Kidney (tissue), 14 donors: Measurements from ENCODE around the gene NCOA4. TPM values are rescaled to one million over a fixed set of nuclear protein-coding genes. Genes with fewer than 3 reads are reported as not detected.
A peak's percentile ranks its signal among the peaks of the same experiment; 100 is the strongest.
"Not testable (repeated sequence)": the region's sequence is repeated elsewhere in the genome, so short reads cannot be mapped to it uniquely, and the experiment has no call there.

ENCODE experiments used
- DNase-seq, 5 donors: peaks; one replicate each; pipeline ENCODE4 v3.0.0-alpha.2; 2013 to 2020
- FAIRE-seq: peaks from 2 replicates; lab custom pipeline; 2012; peaks lifted over from hg19 to GRCh38; lab: Jason Lieb, UNC
- H3K27ac ChIP-seq, 2 donors: one replicate each; pipeline ENCODE4 v1.7.0; 2013; ENCODE audit warnings: low read depth in 2 of 2, low read length in 2 of 2, inconsistent platforms in 1 of 2
- H3K27me3 ChIP-seq: one replicate; pipeline ENCODE4 v1.7.1; 2013; ENCODE audit warnings: low read length, inconsistent platforms; ENCODE audit not compliant: control insufficient read depth, insufficient read depth
- H3K36me3 ChIP-seq, 3 donors: one replicate each; pipeline versions ENCODE4 v1.7.0 to v1.7.1; 2013; ENCODE audit warnings: low read length in 3 of 3, control low read depth in 1 of 3, inconsistent platforms in 1 of 3; ENCODE audit not compliant: insufficient read depth in 3 of 3, control insufficient read depth in 2 of 3
- H3K4me1 ChIP-seq, 3 donors: one replicate each; pipeline versions ENCODE4 v1.7.0 to v1.7.1; 2013; ENCODE audit warnings: low read length in 3 of 3, inconsistent platforms in 1 of 3, low read depth in 1 of 3; ENCODE audit not compliant: control insufficient read depth in 2 of 3, insufficient read depth in 2 of 3
- H3K4me3 ChIP-seq, 3 donors: one replicate each; pipeline versions ENCODE4 v1.7.0 to v1.8.1; 2013; ENCODE audit warnings: low read length in 3 of 3, control low read depth in 1 of 3, inconsistent platforms in 1 of 3
- H3K9ac ChIP-seq, 3 donors: one replicate each; pipeline versions ENCODE4 v1.7.0 to v1.7.1; 2013; ENCODE audit warnings: low read length in 3 of 3, control low read depth in 1 of 3, inconsistent platforms in 1 of 3
- H3K9me3 ChIP-seq, 3 donors: one replicate each; pipeline versions ENCODE4 v1.7.0 to v1.7.1; 2013; ENCODE audit warnings: low read length in 3 of 3, control low read depth in 1 of 3, inconsistent platforms in 1 of 3; ENCODE audit not compliant: control insufficient read depth in 2 of 3, insufficient read depth in 1 of 3
- CTCF ChIP-seq: IDR thresholded peaks from 3 replicates; pipeline ENCODE4 v1.5.1; 2012; ENCODE audit warnings: mild to moderate bottlenecking, moderate library complexity, borderline replicate concordance; ENCODE audit not compliant: insufficient read depth; ENCODE audit errors: extremely low read depth
- intact Hi-C: fragments of 100-400 bp; cut with DNase I; formaldehyde crosslinking; loops from one replicate; pipeline ENCODE4 v1.11.1; 2022
- polyA plus RNA-seq: library from polyadenylated mRNA; stranded (reverse); fragments of 350-450 nt; fragmentation: Illumina TruSeq; extraction: RNeasy Lipid Tissue Mini Kit (QIAGEN cat#74804); gene quantifications from one replicate; pipeline ENCODE4 v1.2.3, GENCODE V29; 2014; ENCODE audit warnings: low read depth, low replicate concordance; ENCODE audit not compliant: insufficient read depth
- total RNA-seq: library from RNA; stranded (reverse); fragmentation: NEBNext Ultra II Directional; extraction: Animal tissue kit (Norgen Biotek cat#: 25700); gene quantifications from one replicate; pipeline ENCODE4 v1.2.1, GENCODE V29; 2021
- donor health status: control.
- donor health status: control.
- donor health status: control.
- donor health status: control.
- donor health status: control.
- donor health status: DM: yes; HTN: yes; CAD: no.
- donor health status: Normal renal cell carcinoma (clear cell type).

The NCOA4 gene
- total and polyA plus RNA-seq, 2 donors from 2014 or later, result 83.7 to 133 TPM

- H3K9me3 ChIP-seq, result peaks cover 0 to 4% (median 2%) of the 10 kb centered on the region in 3 donors
- no peak overlapping the region for H3K9ac ChIP-seq
- H3K4me1 ChIP-seq, result no peaks in the 10 kb centered on the region
- intact Hi-C loops, result no loop called here
- H3K4me3 ChIP-seq, result no peak overlapping the region
- DNase-seq, result no peak
- no peaks in the 10 kb centered on the region for H3K36me3 ChIP-seq
- H3K27ac ChIP-seq, result no peak overlapping the region
- FAIRE-seq, result no peak
- TF ChIP-seq CTCF, result no peak
- H3K27me3 ChIP-seq, result no peaks in the 10 kb centered on the region
Measured at GRCh38 chr10:46052057-46052790, 21.8 kb upstream of the NCOA4 start.

GRCh38 chr10:46050941-46051623, 20.7 kb upstream of the NCOA4 start:
- no peak overlapping the region for H3K4me3 ChIP-seq
- DNase-seq (peak in 1 of 5 donors; percentile 30), FAIRE-seq (no peak)
- intact Hi-C loops, result no loop called here
- no peak for TF ChIP-seq CTCF
- no peak overlapping the region for H3K9ac ChIP-seq
- no peaks in the 10 kb centered on the region for H3K4me1 ChIP-seq
- H3K27me3 ChIP-seq, result no peaks in the 10 kb centered on the region
- no peaks in the 10 kb centered on the region for H3K9me3 ChIP-seq
- H3K36me3 ChIP-seq, result no peaks in the 10 kb centered on the region
- no peak overlapping the region for H3K27ac ChIP-seq

GRCh38 chr10:46049497-46049831, 19.0 kb upstream of the NCOA4 start:
- H3K4me3 ChIP-seq, H3K36me3 ChIP-seq, H3K27ac ChIP-seq, H3K4me1 ChIP-seq, H3K27me3 ChIP-seq, H3K9me3 ChIP-seq, DNase-seq, FAIRE-seq, intact Hi-C loops, H3K9ac ChIP-seq: not testable (repeated sequence)

- DNase-seq (no peak), FAIRE-seq (no peak)
- intact Hi-C loops, result no loop called here
- H3K27me3 ChIP-seq, result no peaks in the 10 kb centered on the region
- no peaks in the 10 kb centered on the region for H3K36me3 ChIP-seq
- no peak overlapping the region for H3K4me3 ChIP-seq
- no peak for TF ChIP-seq CTCF
- no peak overlapping the region for H3K9ac ChIP-seq
- no peaks in the 10 kb centered on the region for H3K4me1 ChIP-seq
- no peak overlapping the region for H3K27ac ChIP-seq
- H3K9me3 ChIP-seq, result no peaks in the 10 kb centered on the region
Measured at GRCh38 chr10:46048152-46048551, 17.7 kb upstream of the NCOA4 start.
